Amygdala (tissue), 56 donors: ENCODE results near the gene MYO3A.
"Not testable (repeated sequence)": the region's sequence is repeated elsewhere in the genome, so short reads cannot be mapped to it uniquely, and the experiment has no call there.

Source experiments
- DNase-seq, 56 donors: peaks; one replicate each; lab custom pipeline; 2025; lab: John Stamatoyannopoulos, UW

Gene MYO3A

DNA sequence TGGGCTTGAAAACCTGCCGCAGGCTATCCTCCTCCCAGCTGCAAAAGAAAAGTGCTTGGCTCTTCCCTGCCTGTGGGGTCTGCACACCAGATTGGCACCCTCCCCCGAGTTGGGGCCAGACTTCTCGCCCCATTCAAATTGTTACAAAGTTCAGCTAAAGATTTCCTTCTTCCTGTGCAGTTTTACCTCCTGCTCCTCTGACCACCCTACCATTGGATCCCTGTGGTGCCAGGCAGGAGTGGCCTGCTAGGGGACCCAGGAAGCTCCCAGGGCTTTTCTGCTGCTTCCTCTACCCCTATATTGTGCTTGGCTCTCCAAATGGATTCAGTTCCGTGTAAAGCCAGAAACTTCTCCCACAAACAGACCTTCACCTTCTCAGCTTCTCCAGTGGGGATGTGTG lies 147.4 kb downstream of the MYO3A start:
- no peak for DNase-seq

DNA sequence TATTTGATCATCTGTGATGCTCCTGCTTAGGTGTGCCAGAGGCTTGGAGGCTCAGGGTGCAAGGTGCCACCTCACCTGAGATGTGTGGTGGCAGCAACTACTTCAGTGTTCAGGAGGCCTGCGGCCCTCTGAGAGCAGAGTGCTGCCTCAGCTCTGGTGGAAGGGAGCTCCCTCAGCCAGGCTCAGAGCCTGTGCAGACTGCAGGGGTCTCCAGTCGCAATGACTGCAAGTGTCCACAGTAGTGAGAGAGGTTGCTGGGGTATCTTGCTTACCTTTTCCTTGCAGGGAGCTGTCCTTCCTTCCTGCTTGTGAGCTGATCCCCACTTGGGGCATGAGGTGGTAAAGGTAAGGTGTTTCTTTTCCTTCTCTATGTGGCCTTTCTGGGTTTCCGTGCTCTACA lies 151.5 kb downstream of the MYO3A start:
- DNase-seq = no peak

DNA sequence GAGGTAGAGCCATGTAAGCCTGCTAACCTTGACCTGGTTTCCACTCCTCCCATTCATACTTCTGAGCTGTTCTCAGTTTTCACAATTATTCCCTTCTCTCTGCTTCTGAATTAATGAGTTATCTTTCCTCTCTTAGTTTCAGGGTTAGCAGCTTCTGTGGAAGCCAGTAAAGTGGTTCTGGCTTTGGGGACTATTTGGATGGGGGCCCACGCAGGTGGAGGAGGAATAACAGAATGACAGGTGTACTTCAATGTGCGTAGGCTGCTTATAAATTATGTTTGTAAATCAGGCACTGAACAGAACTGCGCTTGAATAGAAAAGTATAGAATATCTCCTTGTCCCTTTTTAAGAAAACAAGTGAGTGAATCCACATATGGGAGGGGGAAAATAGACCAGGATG lies 153.6 kb downstream of the MYO3A start:
- no peak for DNase-seq

DNA sequence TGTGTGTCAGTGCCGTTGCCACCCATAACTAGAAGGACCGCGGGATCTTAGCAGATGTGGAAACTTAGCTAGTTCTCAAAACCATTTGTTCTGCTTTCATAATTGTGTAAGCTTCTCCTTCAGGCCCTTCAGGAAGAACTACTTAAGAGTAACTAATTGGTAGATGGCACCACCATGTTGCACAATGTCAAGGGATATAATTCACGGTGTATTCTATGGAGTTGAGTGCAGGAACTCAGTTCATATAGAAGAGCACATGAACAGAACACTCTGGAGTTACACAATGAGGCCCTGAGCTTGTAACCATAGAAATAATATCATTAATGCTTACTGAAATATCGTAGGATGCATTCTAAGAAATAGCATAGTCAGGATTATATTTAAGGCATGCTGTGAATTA lies 156.0 kb downstream of the MYO3A start:
- DNase-seq = no peak

DNA sequence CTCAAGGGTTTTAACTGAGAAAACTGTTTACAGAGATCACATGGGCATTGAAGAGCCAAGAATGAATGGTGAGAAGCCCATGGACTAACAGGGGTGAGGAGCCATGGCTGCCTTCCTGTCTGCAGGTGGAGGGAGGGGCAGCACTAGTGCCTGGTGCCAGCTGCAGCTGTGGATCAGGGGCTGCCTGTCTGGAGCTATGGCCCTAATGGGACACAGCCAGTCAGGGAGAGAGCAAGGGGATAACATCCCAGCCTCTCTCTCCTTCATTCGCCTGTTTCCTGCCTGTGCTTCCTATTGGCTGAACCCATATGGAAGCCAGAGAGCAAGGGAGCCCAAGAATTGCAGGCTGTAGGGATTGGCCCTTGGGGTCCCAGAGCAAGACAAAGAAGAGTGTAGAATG lies 156.7 kb downstream of the MYO3A start:
- no peak for DNase-seq

DNA sequence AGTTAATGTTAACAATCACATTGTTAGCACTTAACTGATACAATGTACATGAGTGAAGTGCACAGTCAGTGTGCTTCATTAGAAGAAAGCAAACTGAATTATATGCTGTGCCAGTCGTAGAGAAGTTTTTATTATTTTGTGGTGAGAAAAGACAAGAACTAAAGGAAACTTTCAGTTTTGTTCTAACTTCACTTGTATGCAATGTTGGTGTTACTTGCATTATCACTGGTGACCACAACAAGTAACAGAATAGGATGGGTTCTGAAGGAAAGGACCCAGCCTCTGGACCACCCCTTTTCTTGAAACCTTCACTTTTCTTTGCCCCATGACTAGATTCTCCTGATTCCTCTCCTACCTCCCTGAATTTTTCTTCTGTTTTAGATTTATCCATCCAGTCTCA lies 159.2 kb downstream of the MYO3A start:
- no peak for DNase-seq

DNA sequence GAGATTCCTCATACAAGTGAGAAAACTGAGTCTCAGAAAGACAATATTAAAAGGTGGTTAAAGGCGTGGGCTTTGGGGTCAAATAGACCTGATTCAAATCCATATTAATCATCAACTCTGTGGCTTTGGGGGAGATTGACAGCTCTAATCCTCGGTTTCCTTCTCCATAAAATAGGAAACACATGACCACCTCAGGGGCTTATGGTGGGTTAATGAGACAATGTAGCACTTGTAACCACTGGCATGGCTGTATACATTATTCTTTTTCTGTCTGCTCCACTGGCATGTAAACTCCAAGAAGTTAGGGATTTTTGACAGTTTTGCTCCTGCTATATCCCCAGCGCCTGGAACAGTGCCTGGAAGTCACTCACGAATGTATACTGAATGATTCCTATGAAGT lies 161.8 kb downstream of the MYO3A start:
- no peak for DNase-seq

DNA sequence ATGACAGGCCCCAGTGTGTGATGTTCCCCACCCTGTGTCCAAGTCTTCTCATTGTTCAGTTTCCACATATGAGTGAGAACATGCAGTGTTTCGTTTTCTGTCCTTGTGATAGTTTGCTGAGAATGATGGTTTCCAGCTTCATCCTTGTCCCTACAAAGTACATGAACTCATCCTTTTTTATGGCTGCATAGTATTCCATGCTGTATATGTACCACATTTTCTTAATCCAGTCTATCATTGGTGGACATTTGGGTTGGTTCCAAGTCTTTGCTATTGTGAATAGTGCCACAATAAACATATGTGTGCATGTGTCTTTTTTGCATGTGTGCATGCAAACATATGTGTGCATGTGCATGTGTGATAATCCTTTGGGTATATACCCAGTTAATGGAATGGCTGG lies 163.5 kb downstream of the MYO3A start:
- DNase-seq = not testable (repeated sequence)

DNA sequence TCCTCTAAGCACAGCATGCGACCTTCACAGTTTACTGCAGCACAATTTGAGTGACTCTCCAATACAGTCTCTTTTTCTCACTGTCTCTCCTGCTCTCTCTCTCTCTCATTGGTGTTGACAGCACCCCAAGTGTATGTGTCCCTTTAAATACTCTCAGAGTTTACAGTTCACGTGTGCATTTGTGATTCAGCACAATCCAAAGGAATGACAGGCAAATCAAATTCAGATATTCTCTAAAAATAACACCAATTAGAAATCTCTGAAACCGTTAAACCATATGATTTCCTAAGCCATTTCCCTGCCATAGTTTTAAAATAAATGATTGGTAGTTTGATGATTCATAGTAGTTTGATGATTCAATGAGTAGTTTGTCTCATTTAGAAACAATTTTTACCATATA lies 178.5 kb downstream of the MYO3A start:
- no peak for DNase-seq

DNA sequence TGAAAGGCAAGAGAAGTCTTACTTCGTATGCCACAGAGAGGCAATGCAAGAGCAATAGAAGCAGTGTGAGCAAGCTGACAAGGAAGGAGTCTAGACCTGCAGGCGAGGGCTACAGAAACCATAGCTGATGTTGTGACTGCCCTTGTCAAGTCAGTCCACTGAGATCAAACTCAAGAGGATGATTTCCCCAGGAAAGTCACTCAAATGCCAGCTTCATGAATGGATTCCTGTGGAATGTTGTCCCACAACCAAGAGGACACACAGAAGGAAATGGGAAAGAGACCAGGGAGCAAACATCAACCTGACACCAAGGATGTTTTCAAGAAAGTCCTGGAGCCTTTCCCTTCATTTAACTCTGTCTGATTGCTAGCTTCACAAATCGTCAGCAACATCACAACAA lies 204.6 kb downstream of the MYO3A start:
- DNase-seq = no peak

DNA sequence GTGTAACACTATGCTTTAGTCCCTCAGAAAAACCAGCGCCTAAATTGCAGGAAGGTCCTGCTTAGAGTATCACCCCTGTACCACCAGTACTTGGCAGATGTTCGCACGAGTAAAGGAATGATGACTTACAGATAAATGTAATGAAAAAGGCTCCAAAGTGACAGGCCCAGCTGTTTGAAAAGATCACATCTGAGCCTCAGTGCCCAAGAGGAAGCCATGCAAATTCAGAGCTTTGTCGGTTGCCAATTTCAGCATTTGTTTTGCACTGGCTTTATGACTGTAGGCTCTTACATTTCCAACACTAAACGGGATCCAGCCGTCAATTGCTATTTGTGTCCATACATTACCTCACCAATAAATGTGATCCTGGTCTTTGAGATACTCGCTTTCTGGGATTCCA lies 222.0 kb downstream of the MYO3A start:
- DNase-seq = no peak

DNA sequence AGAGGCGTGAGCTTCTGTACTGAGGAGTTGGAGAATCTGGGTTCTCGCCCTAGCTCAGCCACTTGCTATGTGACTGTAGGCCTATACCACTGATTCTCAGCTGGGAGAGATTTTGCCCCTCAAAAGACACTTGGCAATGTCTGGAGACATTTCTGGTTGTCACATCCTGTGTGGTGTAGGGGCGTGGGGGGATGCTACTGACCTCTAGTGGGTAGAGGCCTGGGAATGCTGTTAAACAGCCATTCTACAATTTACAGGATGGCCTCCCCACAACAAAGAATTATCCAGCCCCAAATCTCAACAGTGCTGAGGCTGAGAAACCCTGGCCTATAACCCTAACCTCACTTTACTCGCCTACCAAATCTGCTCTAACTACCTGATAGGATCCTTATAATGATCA lies 223.7 kb downstream of the MYO3A start:
- no peak for DNase-seq

DNA sequence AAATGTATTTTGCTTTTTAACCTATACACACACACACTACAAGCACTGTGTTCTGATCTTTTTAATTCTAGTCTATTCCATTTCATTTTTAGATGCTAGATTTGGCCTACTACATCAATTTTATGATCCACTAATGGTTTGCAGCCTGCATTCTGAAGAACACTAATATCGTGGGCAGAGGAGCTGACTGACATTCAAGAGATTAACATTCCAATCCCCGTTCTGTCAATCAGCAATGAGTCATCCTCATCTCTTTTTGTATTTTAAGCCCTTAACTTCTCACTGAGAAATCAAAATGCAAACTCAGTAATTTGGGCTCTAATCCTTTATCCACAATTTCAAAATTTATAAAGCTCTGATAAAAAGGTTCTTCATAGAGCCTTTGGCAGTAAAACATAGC lies 235.4 kb downstream of the MYO3A start:
- DNase-seq = no peak

DNA sequence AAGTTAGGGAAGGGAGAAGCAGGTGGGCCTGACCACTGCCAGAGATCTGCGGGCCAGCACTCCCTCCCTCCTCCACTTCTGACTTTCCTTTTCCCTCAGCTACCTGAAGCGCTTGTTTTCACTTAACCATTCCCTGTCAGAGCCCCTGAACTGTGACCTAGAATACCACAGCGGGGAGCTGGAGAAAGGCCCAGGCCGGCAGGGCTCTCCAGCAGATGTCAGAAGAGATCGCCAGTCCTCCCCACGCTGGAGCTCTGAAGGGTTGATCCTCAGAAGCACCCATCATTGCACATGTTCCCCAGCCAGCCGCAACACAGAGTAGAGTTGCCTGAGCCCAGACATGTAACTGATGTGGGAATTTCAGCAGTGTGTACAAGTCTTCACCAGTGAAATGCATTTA lies 238.1 kb downstream of the MYO3A start:
- DNase-seq = no peak

DNA sequence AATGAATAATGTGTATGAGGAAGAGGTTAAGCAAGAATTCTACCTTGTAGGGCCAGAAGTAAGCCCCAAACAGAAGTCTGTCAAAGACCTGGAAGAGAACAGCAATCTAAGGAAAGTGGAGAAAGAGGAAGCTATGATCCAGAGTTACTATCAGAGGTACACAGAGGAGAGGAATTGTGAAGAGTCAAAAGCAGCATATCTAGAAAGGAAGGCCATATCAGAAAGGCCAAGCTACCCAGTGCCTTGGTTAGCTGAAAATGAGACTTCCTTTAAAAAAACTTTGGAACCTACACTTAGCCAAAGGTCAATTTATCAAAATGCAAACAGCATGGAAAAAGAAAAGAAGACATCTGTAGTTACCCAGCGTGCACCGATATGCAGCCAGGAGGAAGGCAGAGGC lies 239.8 kb downstream of the MYO3A start:
- no peak for DNase-seq

DNA sequence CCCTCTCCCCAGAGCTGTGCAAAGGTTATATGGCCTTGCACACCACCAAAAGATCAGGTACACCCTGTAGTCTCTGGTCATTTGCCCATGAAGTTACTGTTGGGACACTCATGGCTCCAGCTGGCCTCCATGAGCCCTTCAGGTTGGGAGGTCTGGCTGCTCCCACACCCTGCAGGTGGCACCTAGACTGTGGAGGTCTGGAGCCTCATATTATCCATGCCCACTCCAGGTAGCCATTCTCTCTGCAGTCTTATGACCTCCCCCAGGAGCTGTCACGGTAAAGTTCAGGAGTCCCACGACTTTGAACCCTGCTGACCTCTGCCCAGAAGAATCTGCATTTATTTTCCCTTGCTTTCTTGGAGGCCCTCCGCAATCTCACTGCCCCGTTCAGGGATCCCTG lies 243.3 kb downstream of the MYO3A start:
- no peak for DNase-seq

DNA sequence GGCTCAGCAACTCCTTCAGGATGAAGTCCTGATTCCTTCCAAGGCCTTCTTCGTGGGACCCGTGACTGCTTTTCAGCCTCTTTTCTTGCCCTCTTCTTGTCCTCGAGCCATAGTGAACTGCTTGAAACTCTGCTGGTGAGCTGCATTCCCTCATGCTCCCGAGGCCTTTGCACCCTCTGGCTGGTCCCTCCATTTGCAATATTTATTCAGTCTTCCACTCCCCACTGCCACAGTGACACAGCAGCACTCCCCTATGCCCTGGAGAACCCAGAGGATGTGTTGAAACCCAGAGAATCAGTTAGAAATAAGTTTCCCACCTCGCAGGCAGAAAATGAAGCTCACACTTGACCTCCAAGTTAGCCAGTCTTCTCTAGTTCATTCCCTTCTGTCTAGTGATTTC lies 260.2 kb downstream of the MYO3A start:
- DNase-seq = no peak

DNA sequence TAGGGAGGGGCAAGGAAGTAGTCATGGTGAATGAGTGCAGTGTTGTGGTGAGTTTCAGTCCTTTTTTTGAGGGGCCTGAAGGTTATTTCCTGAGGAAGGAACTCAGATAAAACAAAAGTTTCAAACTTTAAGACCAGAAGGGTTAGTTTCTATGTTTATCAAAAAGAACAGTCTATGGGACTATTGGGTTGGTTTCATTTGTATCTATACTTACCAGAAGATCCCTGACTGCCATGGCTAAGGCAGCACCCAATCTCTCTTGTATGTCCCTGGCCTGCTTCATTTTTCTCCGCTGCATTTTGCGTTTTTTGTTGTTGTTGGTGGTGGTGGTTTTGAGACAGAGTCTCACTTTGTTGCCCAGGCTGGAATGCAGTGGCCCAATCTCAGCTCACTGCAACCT lies 263.2 kb downstream of the MYO3A start:
- no peak for DNase-seq

DNA sequence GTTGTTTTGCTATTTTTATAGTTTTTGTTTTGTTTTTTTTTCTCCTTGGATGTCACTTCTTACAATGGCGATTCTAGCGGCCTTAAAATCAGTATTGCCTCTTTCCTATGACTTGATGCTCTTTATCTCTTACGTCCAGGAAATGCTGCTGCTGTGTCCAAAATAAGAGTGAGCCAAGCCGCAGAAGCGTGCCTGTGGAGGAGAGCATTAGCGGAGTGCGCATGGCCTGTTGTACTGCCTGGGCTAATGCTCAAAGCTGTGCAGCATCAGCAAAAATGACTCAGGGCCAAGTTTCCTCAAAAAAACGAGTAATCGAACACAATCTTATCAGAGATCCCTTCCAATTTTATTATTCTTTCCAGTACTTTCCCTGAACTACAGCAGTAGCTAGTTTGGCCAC lies 264.1 kb downstream of the MYO3A start:
- DNase-seq = no peak

DNA sequence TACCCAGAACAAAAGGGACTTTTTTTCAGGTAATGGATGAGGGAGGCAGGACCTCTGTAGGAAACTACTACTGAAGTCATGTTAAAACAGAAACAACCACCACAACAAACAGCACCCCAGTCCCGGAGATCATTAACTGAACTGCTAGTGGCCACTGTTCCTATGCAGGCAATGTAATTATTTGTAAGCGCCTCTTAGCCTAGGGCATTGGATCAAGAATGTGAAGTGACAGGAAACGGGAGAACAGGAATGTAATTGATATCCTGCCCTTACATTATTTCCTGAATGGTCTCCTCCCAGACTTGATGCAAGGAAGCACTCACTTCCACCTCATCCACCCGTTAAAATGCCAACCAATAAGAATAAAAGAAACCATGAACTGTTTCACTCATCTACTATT lies 265.8 kb downstream of the MYO3A start:
- DNase-seq = no peak

DNA sequence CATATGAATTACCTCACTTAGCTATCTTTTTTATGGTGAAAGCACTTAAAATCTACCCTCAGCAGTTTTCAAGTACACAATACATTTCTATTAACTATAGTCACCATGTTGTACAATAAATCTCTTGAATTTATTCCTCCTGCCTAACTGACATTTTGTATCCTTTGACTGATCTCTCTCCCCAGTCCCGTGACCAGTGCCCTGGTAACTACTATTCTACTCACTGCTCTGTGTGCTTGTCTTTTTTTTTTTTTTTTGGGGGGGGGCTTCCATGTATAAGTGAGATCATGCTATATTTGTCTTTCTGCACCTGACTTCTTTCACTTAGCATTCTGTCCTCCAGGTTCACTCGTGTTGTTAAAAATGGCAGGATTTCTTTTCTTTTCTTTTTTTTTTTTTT lies 271.2 kb downstream of the MYO3A start:
- no peak for DNase-seq

DNA sequence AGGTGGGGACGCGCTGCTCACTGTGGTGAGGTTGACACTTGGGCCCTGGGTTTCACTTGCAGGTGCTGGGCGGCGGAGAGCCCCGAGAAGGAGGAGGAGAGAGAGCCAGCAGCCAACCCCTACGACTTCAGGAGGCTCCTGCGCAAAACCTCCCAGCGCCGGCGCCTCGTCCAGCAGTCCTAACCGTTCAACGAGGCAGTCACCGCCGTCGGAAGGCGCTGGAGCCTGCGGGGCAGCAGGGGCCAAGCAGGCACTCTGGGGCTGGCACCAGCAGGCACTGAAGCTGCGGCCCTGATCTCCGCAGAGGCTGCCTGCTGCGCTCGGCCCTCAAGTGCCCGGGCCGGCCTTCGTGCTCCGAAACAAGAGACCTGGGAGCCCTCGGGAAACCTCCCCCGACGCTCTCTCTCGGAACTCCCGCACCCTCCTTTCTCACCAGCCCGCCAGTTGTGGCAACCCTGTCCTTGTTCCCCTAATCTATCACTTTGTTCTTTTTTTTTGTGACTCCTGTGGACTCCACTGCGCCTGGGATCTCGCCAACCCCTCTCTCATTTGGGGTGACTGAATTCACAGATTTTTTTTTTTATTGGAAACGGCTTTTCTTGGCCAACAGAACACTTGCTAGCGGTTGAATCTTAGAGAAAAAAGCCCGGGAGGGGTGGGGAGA lies 277.9 kb downstream of the MYO3A start:
- no peak for DNase-seq

DNA sequence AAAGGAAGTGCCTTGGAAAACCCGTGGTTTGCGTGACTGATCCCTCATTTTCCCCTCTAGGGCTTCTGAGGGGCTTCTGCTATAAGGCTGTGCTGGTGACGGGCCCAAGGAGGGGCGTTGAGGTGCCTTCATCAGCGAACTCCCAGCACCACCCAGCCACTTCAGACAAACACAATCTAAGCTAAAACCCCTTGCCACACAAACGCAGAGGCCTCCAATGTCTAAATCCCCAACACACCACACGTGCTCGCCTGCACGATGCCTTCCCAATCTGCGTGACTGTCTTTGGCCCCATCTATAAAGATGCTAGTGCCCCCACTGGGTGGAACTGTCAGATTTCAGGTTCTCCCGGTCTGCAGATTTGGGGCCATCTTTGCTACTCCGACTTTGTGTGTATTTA lies 278.5 kb downstream of the MYO3A start:
- no peak for DNase-seq
